Naive thymus-derived CD8-positive, alpha-beta T cell (primary cell): ENCODE data around the gene RNF182. TPM values are rescaled to one million over a fixed set of nuclear protein-coding genes. Genes with fewer than 3 reads are reported as not detected.

Experiments used
- ATAC-seq, 2 donors: fragments of 150-1000 bp; cut with Tn5 transposase in 1 of 2; sonication (Bioruptor Pico), chemical (Tn5 transposase) in 1 of 2; 1 replicate in 1 of 2; 2 replicates in 1 of 2; pipeline ENCODE4 v1.10.0; 2021; ENCODE audit warnings: mild to moderate bottlenecking in 2 of 2, moderate library complexity in 2 of 2
- POLR2A ChIA-PET: fragments of 350-600 bp; sonication (Branson Sonifier 250); formaldehyde crosslinking; loops from one replicate; lab custom pipeline; 2021; ENCODE audit warnings: antibody characterized with exemption; lab: Charles Lee
- DNase-seq, 10 donors: peaks; one replicate each; pipeline versions ENCODE4 v3.0.0 to v3.0.0-alpha.2; 2020 to 2022
- H3K27ac Mint-ChIP-seq, 10 donors: one replicate each; pipeline ENCODE4 v1.8.0; 2020 to 2022; ENCODE audit warnings: mild to moderate bottlenecking in 10 of 10, mixed read lengths in 10 of 10, moderate library complexity in 4 of 10, inconsistent platforms in 1 of 10
- H3K27me3 Mint-ChIP-seq, 5 donors: one replicate each; pipeline ENCODE4 v1.8.0; 2021 to 2022; ENCODE audit warnings: mixed read lengths in 5 of 5
- H3K36me3 Mint-ChIP-seq, 3 donors: one replicate each; pipeline ENCODE4 v1.8.0; 2020 to 2022; ENCODE audit warnings: mixed read lengths in 3 of 3, mild to moderate bottlenecking in 2 of 3, inconsistent platforms in 1 of 3
- H3K4me1 Mint-ChIP-seq, 4 donors: one replicate each; pipeline ENCODE4 v1.8.0; 2021 to 2022; ENCODE audit warnings: mixed read lengths in 4 of 4
- H3K4me3 Mint-ChIP-seq, 10 donors: one replicate each; pipeline ENCODE4 v1.8.0; 2020 to 2022; ENCODE audit warnings: mild to moderate bottlenecking in 10 of 10, mixed read lengths in 10 of 10, moderate library complexity in 6 of 10, inconsistent platforms in 1 of 10
- H3K9me3 Mint-ChIP-seq, 9 donors: one replicate each; pipeline ENCODE4 v1.8.0; 2020 to 2022; ENCODE audit warnings: mixed read lengths in 9 of 9, mild to moderate bottlenecking in 3 of 9, inconsistent platforms in 1 of 9, moderate library complexity in 1 of 9
- polyA plus RNA-seq, 3 donors: library from polyadenylated mRNA; unstranded; fragments of 300-500 nt; fragmentation: Illumina TruSeq; gene quantifications; one replicate each; pipeline ENCODE4 v1.2.3, GENCODE V29; 2021
- total RNA-seq, 8 experiments: library from RNA in 2 of 8; stranded (reverse) in 2 of 8; gene quantifications; one replicate each; pipeline ENCODE4 v1.2.3 and lab custom pipeline; 2021 to 2026

The RNF182 gene
- total and polyA plus RNA-seq, 5 experiments from 2014 or later = not detected

DNA sequence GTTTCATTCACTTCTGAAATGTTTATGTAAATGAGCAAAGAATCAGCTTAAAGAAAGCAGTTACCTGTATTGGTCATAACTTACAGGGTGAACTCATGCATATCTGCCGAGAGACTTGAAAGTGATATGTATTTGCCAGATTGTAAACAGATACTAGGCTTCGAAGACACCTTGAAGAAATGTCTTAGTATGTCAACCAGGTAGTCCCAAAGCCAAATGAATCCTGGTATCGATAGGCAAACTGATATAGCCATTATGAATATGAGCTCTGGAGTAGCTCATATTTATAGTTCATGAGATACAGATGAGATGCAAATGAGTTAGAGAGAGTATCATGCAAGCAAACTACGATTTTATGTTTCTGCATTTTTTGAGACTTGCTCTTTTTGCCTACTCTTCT, 55.8 kb downstream of the RNF182 start:
- Mint-ChIP-seq H3K4me3 (no peak overlapping the region), H3K4me1 (no peaks in the 10 kb centered on the region), H3K27ac (no peak overlapping the region), H3K9me3 (no peaks in the 10 kb centered on the region), H3K27me3 (peaks cover 17 to 64% (median 28%) of the 10 kb centered on the region in 5 donors), H3K36me3 (no peaks in the 10 kb centered on the region)
- POLR2A ChIA-PET = no interaction called here
- ATAC-seq (no peak), DNase-seq (no peak)

DNA sequence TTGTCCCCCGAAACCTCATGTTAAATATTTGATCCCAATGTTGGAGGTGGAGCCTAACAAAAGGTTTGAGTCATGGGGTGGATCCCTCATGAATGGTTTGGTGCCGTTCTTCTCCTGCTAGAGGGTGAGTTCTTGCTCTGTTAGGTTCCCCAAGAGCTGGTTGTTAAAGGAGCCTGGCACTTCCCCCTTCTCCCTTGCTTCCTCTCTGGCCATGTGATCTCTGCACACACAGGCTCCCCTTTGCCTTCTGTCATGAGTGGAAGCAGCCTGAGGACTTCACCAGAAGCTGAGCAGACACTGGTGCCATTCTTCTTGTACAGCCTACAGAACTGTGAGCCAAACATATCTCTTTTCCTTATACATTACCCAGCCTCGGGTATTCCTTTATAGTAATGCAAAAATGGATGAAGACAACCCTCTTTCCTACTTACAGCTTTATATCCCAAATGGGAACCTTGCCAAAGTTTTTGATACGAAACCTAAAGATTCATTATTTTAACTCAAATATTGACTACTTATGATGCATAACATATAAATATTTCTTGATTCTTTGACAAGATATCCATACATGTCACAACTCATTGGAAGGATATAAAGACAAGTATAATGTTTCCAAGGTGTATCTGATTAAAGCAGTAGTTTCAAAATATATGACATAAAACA, 61.0 kb downstream of the RNF182 start:
- DNase-seq (no peak), ATAC-seq (no peak)
- POLR2A ChIA-PET = no interaction called here
- Mint-ChIP-seq H3K27ac (no peak overlapping the region), H3K36me3 (no peaks in the 10 kb centered on the region), H3K9me3 (no peaks in the 10 kb centered on the region), H3K4me3 (no peak overlapping the region), H3K4me1 (no peaks in the 10 kb centered on the region), H3K27me3 (peaks cover 18 to 60% (median 42%) of the 10 kb centered on the region in 5 donors)

DNA sequence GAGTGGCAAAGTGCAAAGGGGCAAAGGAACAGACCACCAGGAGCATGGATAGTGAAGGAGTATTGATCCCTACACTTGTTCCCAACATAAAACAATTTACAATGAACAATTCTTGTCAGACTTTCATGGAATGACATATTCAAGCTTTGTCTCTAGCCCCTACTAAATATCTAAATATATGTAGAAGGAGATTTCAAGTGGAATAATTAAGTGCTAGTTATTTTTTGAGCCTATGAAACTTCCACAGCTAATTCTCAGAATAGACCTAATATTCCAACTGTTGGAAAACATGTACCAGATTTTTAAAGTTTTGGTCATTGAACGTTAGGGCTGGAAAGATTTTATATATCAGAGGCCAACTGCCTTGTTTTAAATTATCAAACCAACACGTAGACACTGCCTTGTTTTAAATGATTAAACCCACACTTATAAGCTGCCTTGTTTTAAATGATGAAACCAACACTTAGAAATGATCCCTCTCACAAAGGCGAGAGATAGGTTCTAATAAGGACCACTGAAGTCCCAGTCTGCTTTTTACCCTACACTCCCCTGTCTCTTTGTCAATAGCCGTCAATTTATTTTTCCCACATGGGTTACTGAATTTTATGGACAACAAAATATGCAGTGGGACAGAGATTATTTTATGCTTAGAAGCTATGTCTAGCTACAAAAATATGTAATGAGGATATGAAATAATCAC, 62.1 kb downstream of the RNF182 start:
- Mint-ChIP-seq H3K4me1 (no peaks in the 10 kb centered on the region), H3K9me3 (no peaks in the 10 kb centered on the region), H3K27me3 (peaks cover 17 to 60% (median 38%) of the 10 kb centered on the region in 5 donors), H3K27ac (no peak overlapping the region), H3K36me3 (no peaks in the 10 kb centered on the region), H3K4me3 (no peak overlapping the region)
- POLR2A ChIA-PET = no interaction called here
- DNase-seq = no peak
- ATAC-seq = no peak

DNA sequence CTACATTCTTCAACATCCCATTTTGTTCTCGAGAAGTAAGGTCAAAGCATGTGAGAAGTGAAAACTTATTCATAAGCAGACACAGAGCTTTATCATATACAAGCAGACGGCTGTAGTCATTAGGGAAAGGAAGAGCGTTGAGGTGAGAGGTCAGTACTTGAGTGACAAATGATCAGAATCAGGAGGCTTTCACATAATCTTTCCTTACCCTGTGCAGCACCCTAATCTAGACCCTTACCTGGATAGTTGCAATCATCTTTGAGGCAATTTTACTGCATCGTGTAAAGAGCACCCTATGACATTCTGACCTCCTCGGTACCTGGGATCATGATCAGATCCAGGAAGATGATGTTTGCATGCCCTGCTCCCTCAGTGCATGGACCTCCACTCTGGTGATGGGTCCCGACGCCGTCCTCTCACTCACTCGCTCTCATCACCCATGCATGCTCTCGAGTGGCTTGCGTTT, 62.7 kb downstream of the RNF182 start:
- no peak overlapping the region for H3K4me3 Mint-ChIP-seq
- no peaks in the 10 kb centered on the region for H3K4me1 Mint-ChIP-seq
- DNase-seq (no peak), ATAC-seq (no peak)
- H3K27me3 Mint-ChIP-seq = peaks cover 11 to 54% (median 32%) of the 10 kb centered on the region in 5 donors
- no peaks in the 10 kb centered on the region for H3K9me3 Mint-ChIP-seq
- no peak overlapping the region for H3K27ac Mint-ChIP-seq
- no peaks in the 10 kb centered on the region for H3K36me3 Mint-ChIP-seq
- POLR2A ChIA-PET = no interaction called here

DNA sequence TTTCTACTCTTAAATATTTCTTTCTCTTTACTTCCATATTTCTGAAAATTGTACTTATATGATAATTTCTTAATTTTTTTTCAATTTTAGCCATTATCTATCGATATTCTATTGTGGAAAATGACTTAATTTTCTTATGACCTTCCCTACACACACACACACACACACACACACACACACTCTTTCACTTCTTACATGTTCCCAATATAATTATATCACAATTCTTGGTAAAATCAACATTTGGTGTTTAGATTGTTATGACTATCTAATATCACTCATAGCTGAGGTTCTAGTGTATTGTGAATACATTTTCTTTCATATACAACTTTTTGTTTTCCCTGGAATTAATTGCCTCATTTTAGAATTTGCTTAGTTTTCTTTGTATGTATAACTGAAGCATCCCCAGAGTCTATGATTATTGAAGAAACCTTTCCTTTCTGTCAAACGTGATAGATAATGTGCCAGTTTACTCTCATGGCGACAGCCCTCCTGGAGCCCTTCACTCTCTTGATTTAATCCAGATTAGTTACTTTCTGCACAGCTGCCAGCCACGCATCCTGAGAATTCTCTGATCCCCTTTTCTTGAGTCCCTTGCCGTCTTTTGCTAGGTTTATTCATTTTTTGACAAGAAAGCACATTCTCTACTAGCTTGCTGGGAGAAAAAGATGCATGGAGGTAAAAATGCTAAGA, 63.4 kb downstream of the RNF182 start:
- DNase-seq (no peak), ATAC-seq (no peak)
- Mint-ChIP-seq H3K27ac (no peak overlapping the region), H3K4me1 (no peaks in the 10 kb centered on the region), H3K9me3 (no peaks in the 10 kb centered on the region), H3K36me3 (no peaks in the 10 kb centered on the region), H3K4me3 (no peak overlapping the region), H3K27me3 (peaks cover 11 to 53% (median 34%) of the 10 kb centered on the region in 5 donors)
- POLR2A ChIA-PET = no interaction called here

DNA sequence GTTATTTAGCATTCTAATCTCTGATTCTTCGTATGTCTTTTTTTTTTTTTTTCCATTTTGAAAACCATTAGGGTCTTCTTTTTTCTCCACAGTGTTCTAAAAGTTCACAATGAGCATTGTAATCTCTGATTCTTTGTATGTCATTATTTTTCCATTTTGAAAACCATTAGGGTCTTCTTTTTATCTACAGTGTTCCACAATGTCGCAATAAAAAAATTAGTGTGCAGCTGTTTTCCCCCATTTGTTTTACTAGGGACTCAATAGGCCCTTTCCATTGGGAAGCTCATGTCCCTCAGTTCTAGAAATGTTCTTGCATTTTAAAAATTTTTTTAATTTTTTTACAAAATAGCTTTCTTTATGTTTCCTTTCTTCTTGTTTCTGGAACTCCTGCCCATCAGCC, 64.2 kb downstream of the RNF182 start:
- no peaks in the 10 kb centered on the region for H3K36me3 Mint-ChIP-seq
- H3K27ac Mint-ChIP-seq = peak overlapping the region in 1 of 10 donors; percentile 10
- peaks cover 13 to 53% (median 34%) of the 10 kb centered on the region in 5 donors for H3K27me3 Mint-ChIP-seq
- POLR2A ChIA-PET = interaction anchor here (0.7 kb wide), 1 partner anchor 728 kb away, joined by 4 read pairs; no protein-coding TSS in a partner anchor
- H3K4me1 Mint-ChIP-seq = no peaks in the 10 kb centered on the region
- DNase-seq = no peak
- no peaks in the 10 kb centered on the region for H3K9me3 Mint-ChIP-seq
- H3K4me3 Mint-ChIP-seq = no peak overlapping the region
- ATAC-seq = no peak

DNA sequence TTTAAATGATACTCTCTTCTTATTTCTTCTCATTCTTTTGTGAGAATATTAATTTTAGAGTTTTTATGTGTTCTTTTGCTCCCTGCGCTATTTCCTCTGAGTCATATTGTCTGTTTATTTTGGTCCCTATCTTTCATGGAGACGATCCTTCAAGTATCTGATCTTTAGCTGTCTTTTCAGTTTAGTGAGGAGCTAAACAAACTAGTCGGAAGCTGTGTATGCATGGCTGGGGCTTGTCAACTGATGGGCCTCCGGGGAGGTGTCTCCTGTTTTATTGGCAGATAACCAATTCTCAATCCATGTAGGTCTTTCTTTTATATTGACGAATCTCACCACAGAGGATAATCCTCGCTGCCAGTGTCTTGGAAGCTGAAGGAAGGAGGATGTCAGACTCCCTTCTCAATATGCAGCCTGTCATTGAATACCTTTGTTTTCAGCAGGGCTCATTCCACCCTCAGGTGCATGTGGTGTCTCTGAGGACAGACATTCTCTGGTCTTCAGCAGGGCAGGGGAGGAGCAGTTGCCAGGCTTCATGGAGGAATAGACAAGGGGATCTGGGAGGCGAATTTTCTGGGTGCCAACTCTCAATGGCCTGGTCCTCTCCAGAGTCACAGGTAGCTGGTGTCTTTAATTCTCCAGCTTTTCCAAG, 64.9 kb downstream of the RNF182 start:
- no peak overlapping the region for H3K4me3 Mint-ChIP-seq
- no peaks in the 10 kb centered on the region for H3K9me3 Mint-ChIP-seq
- peaks cover 10 to 55% (median 32%) of the 10 kb centered on the region in 5 donors for H3K27me3 Mint-ChIP-seq
- no peak for DNase-seq
- no peak for ATAC-seq
- H3K27ac Mint-ChIP-seq = no peak overlapping the region
- no peaks in the 10 kb centered on the region for H3K4me1 Mint-ChIP-seq
- POLR2A ChIA-PET = no interaction called here
- H3K36me3 Mint-ChIP-seq = no peaks in the 10 kb centered on the region

DNA sequence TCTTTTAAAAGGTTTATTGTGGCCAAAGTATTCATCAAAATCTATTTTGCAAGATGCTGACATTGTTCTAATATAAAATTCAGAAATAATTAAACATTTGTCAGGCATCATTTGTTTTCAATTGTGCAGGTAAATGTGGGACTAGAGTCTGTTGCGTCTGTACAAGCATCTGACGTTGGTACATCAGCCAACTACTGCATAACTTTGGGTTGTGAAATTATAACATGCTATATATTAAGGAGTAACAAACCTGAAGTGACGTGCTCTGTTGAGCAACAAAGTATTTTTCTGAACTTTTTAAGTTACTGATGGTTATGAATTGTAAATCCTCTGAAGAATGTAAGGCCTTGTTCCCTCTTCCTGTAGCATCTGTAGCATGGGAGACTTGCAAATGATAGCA, 66.0 kb downstream of the RNF182 start:
- no peaks in the 10 kb centered on the region for H3K9me3 Mint-ChIP-seq
- H3K4me3 Mint-ChIP-seq = no peak overlapping the region
- H3K36me3 Mint-ChIP-seq = no peaks in the 10 kb centered on the region
- POLR2A ChIA-PET = no interaction called here
- no peak for DNase-seq
- no peak overlapping the region for H3K27ac Mint-ChIP-seq
- H3K4me1 Mint-ChIP-seq = no peaks in the 10 kb centered on the region
- ATAC-seq = no peak
- H3K27me3 Mint-ChIP-seq = peaks cover 10 to 62% (median 38%) of the 10 kb centered on the region in 5 donors

DNA sequence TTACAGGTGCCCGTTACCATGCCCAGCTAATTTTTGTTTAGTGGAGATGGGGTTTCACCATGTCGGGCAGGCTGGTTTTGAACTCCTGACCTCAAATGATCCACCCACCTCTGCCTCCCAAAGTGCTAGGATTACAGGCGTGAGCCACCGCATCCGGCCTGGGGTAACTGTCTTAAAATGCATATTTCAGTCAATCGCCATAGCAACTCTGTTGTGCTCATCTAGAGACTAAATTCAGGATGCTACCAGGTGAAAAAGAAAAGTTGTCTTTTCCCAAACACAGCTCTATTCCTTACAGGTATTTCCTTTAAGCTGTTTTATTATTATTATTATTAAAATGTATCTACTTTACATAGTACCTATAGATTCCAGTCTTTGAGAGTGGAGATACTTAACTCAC, 66.6 kb downstream of the RNF182 start:
- H3K4me3 Mint-ChIP-seq = no peak overlapping the region
- POLR2A ChIA-PET = no interaction called here

DNA sequence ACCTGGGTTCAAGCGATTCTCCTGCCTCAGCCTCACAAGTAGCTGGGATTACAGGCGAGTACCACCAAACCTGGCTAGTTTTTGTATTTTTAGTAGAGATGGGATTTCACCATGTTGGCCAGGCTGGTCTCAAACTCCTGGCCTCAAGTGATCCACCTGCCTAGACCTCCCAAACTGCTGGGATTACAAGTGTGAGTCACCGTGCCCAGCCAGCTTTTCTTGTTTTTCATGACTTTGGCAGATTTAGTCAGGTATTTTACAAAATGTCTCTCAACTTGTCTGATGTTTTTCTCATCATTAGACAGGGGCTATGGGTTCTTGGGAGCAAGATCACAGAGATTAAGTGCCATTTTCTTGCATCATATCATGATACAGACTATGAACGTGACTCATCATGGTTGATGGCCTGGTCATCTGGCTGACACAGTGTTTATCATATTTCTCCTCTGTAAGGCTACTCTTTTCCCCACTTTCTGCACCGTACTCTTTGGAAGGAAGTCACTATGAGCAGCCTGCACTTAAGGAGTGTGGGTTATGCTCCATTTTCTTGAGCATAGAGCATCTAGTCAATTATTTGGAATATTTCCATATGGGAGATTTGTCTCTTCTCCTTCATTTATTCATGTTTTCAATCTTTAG, 67.8 kb downstream of the RNF182 start:
- POLR2A ChIA-PET = no interaction called here
- Mint-ChIP-seq H3K4me1 (no peaks in the 10 kb centered on the region), H3K27ac (no peak overlapping the region), H3K9me3 (no peaks in the 10 kb centered on the region), H3K27me3 (peaks cover 14 to 62% (median 37%) of the 10 kb centered on the region in 5 donors), H3K36me3 (no peaks in the 10 kb centered on the region), H3K4me3 (no peak overlapping the region)
- DNase-seq (no peak), ATAC-seq (no peak)

More for the DNA sequence above, 66.6 kb downstream of the RNF182 start:
- DNase-seq (no peak), ATAC-seq (no peak)
- H3K36me3 Mint-ChIP-seq = no peaks in the 10 kb centered on the region
- no peaks in the 10 kb centered on the region for H3K9me3 Mint-ChIP-seq
- H3K27ac Mint-ChIP-seq = no peak overlapping the region
- H3K27me3 Mint-ChIP-seq = peaks cover 13 to 61% (median 39%) of the 10 kb centered on the region in 5 donors
- no peaks in the 10 kb centered on the region for H3K4me1 Mint-ChIP-seq

DNA sequence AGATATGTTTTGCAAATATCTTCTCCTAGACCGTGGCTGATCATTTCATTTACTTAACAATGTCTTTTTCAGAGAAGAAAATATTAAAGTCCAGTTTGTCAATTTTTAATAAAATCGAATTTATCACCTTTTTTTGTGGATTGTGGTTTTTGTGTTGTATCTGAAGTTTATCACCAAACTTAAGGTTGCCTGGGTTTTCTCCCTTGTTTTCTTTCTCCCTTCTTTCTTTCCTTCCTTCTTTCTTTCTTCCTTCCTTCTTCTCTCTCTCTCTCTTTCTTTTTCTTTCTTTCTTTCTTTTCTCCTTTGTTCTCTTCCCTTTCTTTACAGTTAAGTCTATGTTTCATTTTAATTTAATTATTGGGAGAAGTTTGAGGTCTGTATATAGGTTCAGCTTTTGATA, 68.7 kb downstream of the RNF182 start:
- peaks cover 16 to 57% (median 35%) of the 10 kb centered on the region in 5 donors for H3K27me3 Mint-ChIP-seq
- H3K27ac Mint-ChIP-seq = no peak overlapping the region
- H3K9me3 Mint-ChIP-seq = peaks cover 0 to 2% (median 0%) of the 10 kb centered on the region in 9 donors
- H3K4me3 Mint-ChIP-seq = no peak overlapping the region
- no peaks in the 10 kb centered on the region for H3K4me1 Mint-ChIP-seq
- H3K36me3 Mint-ChIP-seq = no peaks in the 10 kb centered on the region
- POLR2A ChIA-PET = no interaction called here
- no peak for ATAC-seq
- no peak for DNase-seq

DNA sequence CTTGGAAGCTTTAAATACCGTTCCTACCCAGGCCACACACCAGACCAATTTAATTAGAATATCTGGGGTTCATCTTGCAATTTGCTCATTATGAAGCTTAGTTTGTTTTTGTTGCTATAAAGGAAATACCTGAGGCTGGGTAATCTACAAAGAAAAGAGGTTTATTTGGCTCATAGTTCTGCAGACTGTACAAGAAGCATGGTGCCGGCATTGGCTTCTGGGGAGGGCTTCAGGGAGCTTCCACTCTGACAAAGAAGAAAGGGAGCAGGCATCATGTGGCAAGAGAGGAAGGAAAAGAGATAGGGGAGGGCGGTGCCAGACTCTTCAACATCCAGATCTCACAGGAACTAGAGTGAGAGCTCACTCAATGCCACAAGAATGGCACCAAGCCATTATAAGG, 73.6 kb downstream of the RNF182 start:
- H3K4me3 Mint-ChIP-seq = no peak overlapping the region
- H3K36me3 Mint-ChIP-seq = no peaks in the 10 kb centered on the region
- H3K27me3 Mint-ChIP-seq = peaks cover 16 to 34% (median 27%) of the 10 kb centered on the region in 5 donors
- H3K9me3 Mint-ChIP-seq = peaks cover 0 to 4% (median 0%) of the 10 kb centered on the region in 9 donors
- ATAC-seq (no peak), DNase-seq (no peak)
- POLR2A ChIA-PET = no interaction called here
- H3K27ac Mint-ChIP-seq = peak overlapping the region in 1 of 10 donors; percentile 12
- H3K4me1 Mint-ChIP-seq = no peaks in the 10 kb centered on the region
